Measurements from ENCODE around the gene AOX1. TPM values are rescaled to one million over a fixed set of nuclear protein-coding genes. Genes with fewer than 3 reads are reported as not detected.

AOX1 gene
- total RNA-seq, 1 experiment from 2014 or later = 3.5 TPM

DNA sequence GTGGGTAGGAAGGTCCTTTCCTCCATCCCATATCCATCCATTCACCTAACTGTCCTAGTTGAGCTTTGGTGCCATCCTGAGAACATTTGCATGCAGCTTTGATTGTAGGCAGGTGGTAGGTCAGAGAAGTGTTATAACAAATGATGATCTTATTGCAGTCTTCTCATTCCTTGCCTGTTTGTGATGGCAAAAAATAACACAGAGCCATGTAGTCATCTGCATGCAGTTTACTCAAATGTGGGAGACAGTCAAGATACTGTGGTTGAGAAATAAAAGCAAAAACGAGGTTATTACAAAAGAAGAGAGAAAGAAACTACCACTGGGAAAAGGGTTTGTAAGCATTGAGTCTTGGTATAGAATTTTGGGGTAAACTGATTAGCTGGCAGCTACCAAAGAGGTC is 66.3 kb downstream of the AOX1 start:
- H3K27me3 Mint-ChIP-seq (ENCODE audit: low read depth) = no peaks in the 10 kb centered on the region; the same call in none of the 2 replicates
- Histone ChIP-seq H3K4me2 (ENCODE audit: insufficient read depth, insufficient read length, low read length) (no peak overlapping the region), H3K79me1 (ENCODE audit: insufficient read depth, low read depth, low read length, poor library complexity, severe bottlenecking) (no peaks in the 10 kb centered on the region), H3K27ac (ENCODE audit: insufficient read length, low read depth, low read length) (no peak overlapping the region), H2BK15ac (ENCODE audit: low read depth, low read length) (no peak overlapping the region), H3K56ac (ENCODE audit: insufficient read length, low read depth, low read length) (no peak overlapping the region), H3K4me1 (ENCODE audit: insufficient read depth, low read length) (no peaks in the 10 kb centered on the region), H2AK5ac (ENCODE audit: insufficient read length, low read length) (no peak overlapping the region), H4K91ac (ENCODE audit: insufficient read length, low read depth, low read length) (no peak overlapping the region), H3K9ac (ENCODE audit: extremely low read depth, insufficient read length, low read length) (no peak overlapping the region), H4K8ac (replicated peaks; ENCODE audit: insufficient read length, low read depth, low read length) (no peak overlapping the region), H3K23ac (ENCODE audit: insufficient read length, low read depth, low read length) (no peak overlapping the region), H3K4ac (ENCODE audit: low read depth, low read length) (no peak overlapping the region), H2BK5ac (ENCODE audit: insufficient read length, low read length) (no peak overlapping the region), H3K9me3 (ENCODE audit: control insufficient read depth, low read depth, low read length) (no peaks in the 10 kb centered on the region), H2BK20ac (ENCODE audit: low read depth, low read length, poor library complexity, severe bottlenecking) (no peak overlapping the region), H3K23me2 (ENCODE audit: insufficient read length, low read depth, low read length, poor library complexity, severe bottlenecking) (no peaks in the 10 kb centered on the region), H2BK12ac (ENCODE audit: insufficient read length, low read depth, low read length) (no peak overlapping the region), H3K14ac (ENCODE audit: insufficient read depth, low read length) (no peak overlapping the region), H2AFZ (ENCODE audit: low read length) (no peak overlapping the region), H3K27me3 (ENCODE audit: insufficient read depth, low read length) (no peaks in the 10 kb centered on the region), H3K79me2 (ENCODE audit: insufficient read depth, low read length) (no peaks in the 10 kb centered on the region), H4K5ac (ENCODE audit: insufficient read length, low read depth, low read length) (no peak overlapping the region), H3K18ac (ENCODE audit: insufficient read length, low read depth, low read length) (no peak overlapping the region), H3T11ph (ENCODE audit: low read length) (no peak overlapping the region), H2BK120ac (ENCODE audit: low read depth, low read length, poor library complexity, severe bottlenecking) (no peak overlapping the region), H4K20me1 (ENCODE audit: control insufficient read depth, insufficient read depth, insufficient read length) (no peaks in the 10 kb centered on the region)
- peaks cover 20 to 23% of the 10 kb centered on the region in 2 experiments for H3K4me1 Mint-ChIP-seq
- 0 out of 5 replicates have a peak, but pooled peaks cover 0 to 5% of the 10 kb centered on the region in 2 experiments for H3K9me3 Mint-ChIP-seq
- no peak overlapping the region for H3K27ac Mint-ChIP-seq
- WGBS (ENCODE audit: extremely low coverage, insufficient read length, low lambda C conversion rate) = no CpG with 5 or more reads among the region's 1 CpG
- H3K36me3 Mint-ChIP-seq (ENCODE audit: insufficient read depth in 1 of 3, low read depth in 3 of 3) = peaks cover 9 to 26% (median 14%) of the 10 kb centered on the region in 3 experiments; a peak in 6 of 7 replicates
- TF ChIP-seq, protein P1, sequence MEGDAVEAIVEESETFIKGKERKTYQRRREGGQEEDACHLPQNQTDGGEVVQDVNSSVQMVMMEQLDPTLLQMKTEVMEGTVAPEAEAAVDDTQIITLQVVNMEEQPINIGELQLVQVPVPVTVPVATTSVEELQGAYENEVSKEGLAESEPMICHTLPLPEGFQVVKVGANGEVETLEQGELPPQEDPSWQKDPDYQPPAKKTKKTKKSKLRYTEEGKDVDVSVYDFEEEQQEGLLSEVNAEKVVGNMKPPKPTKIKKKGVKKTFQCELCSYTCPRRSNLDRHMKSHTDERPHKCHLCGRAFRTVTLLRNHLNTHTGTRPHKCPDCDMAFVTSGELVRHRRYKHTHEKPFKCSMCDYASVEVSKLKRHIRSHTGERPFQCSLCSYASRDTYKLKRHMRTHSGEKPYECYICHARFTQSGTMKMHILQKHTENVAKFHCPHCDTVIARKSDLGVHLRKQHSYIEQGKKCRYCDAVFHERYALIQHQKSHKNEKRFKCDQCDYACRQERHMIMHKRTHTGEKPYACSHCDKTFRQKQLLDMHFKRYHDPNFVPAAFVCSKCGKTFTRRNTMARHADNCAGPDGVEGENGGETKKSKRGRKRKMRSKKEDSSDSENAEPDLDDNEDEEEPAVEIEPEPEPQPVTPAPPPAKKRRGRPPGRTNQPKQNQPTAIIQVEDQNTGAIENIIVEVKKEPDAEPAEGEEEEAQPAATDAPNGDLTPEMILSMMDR (conservative IDR thresholded peaks at IDR 0.05) = no peak
- no peak overlapping the region for H3K4me3 Mint-ChIP-seq
- no peak for DNase-seq

Data from H9 (cell line).